Activated CD4-positive, alpha-beta T cell treated with anti-CD3 and anti-CD28 coated beads, Interleukin-10, Interleukin-2, amounts not matched to agents 100 ng/mL and 50 ng/mL, durations not matched to agents 16 hours and 8 hours (primary cell): Measurements from ENCODE around the gene COA8.

Source experiments
- DNase-seq: peaks from one replicate; pipeline ENCODE4 v3.0.0-alpha.2; 2020

The COA8 gene

GRCh38 chr14:103625356-103626095 is 62.8 kb downstream of the COA8 start:
- peak; percentile 44 for DNase-seq

DNA sequence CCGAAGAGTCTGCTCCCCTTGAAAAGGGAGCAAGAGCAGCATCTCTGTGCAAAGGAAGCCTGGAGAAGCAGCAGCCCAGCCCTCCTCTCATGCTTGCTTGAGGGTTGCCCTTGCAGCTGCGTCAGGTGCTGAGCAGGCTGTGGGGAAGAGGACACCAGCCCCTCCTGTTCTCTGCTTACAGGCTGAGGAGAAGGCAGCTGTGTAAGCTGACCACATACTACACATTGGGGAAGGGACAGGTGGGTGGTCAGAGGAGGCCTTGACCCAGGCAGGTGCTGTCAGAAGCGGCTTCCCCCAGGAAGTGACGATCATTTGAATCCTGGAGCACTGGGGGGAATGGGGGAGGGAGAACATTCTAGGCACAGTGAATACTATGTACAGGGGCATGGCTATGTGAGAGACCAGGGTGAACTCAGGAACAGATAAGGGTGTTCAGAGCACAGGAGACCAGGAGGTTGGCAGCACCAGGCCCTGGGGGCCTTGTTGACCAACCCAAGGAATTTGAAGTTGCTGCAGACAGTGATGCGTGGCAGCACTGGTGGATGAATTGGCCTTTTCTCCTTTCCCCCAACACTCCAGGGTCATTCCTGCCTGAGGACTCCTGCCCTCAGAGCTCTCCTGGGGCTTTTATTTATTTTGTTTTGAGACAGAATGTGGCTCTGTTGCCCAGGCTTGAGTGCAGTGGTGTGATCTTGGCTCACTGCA is 63.5 kb downstream of the COA8 start:
- no peak for DNase-seq

DNA sequence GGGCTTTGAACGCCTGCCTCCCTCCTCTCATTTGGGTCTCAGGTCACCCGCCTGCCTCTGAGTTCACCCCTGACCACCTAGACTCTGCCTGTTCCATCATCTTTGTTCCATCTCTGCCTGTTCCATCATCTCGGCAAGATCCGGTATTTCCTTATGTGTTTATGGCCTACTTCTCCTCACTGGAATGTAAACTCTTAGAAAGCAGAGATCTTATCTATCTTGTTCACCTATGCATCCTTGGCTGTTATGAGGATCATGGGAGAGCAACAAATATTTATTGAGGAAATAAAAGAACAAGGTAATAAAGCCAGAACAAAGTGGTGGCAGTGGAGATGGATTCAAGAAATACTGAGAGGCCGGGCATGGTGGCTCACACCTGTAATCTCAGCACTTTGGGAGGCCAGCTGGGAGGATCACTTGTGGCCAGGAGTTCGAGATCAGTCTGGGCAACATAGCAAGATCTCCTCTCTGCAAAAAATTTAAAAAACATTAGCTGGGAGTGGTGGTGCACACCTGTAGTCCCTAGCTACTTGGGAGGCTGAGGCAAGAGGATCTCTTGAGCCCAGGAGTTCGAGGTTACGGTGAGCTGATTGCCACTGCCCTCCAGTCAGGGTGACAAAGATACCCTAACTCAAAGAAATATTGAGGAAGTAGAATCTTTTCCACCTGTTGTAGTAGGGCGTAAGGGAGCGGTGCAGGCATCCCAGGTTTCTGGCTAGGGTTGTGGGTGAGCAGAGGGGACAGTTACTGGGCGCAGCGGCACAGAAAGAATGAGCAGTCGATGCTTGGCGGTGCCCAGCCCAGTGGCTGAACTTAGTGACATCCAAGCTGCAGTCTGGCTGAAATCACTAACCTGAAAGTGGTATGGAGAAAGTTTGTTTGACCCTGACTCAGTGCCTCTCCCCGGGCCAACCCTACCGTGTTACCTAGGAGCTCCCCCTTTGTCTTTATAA is 64.6 kb downstream of the COA8 start:
- DNase-seq, result no peak

DNA sequence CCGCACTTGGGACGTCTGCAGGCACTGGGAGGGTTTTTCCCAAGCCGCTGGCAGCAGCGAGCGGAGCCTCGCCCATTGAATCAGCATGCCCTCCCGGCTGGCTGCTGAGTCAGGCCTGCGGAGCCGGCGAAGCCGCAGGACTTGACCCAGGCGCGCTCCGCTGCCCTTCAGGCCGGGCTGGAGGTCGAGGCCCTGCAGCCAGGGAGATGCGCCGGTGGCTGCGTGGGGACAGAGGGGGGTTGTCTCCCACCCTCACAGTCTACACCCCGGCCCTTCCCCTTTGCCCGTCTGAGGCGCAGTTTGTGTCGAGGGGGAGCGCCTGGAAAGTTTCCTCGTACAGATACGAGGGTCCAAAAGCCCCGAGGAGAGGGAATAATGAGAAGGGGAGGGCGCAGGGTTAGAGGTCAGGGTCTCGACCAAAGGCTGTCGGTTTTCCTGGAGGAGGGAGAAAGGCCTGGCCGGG is 65.5 kb downstream of the COA8 start:
- DNase-seq, result peak; percentile 41

- peak; percentile 87 for DNase-seq
Measured at GRCh38 chr14:103628684-103629502, 66.1 kb downstream of the COA8 start, which contains the start of gene KLC1. Gene KLC1 (plus strand): TSS chr14:103629211. CDS start chr14:103654565, 25,354 bp downstream.

DNA sequence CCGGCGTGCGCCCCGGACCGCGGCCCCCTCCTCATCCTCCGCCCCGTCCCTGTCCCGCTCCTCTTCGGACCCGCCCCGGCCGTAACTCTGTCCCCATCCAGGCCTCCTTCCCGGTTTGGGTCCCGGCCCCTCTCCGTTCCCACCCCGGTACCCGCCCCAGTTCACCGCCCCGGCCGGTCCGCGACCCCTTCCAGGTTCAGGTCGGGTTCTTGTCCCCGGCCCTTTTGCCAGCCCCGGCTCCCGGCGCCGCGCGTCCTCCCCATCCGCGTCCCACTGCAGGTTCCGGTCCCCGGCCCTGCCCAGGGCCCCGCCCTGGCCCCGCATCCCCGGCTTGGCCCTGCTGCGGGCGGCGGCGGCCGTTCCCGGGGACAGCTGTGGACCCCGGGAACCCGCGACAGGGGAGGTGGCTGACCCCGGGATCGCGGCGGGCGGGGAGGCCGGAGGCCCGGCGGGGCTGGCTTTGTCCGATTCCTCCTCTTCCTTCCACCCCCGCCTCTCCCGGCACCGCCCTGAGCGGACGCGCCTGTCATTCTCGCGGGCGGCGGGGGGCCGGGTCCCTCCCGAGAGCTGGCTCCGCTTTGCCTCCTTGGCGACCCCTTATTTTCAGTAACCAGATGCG is 66.9 kb downstream of the COA8 start:
- peak; percentile 60 for DNase-seq

GRCh38 chr14:103630364-103631108 is 67.8 kb downstream of the COA8 start:
- DNase-seq, result no peak

- DNase-seq, result no peak
Measured at GRCh38 chr14:103633391-103633790, 70.6 kb downstream of the COA8 start.

- no peak for DNase-seq
Measured at GRCh38 chr14:103634156-103634555, 71.4 kb downstream of the COA8 start.

DNA sequence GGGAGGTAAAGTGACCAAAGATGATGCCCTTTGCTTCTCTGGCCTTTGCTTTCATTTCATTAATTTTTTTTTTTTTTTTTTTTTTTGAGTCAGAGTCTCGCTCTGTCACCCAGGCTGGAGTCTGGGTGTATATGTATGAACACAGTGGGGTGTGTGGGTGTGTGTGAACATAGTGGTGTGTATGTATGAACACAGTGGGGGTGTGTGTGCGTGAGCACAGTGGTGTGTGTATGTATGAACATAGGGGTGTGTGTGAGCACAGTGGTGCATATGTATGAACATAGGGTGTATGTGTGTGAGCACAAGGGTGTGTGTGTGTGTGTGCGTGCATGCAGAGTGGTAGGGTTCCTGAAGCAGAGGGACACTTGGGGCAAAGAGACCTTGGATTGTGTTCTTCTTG is 75.8 kb downstream of the COA8 start:
- DNase-seq, result no peak
